COLO829 (cell line): ENCODE results near the gene SOD3.

Experiments used
- DNase-seq: peaks from one replicate; pipeline ENCODE4 v3.0.0; 2012; ENCODE audit warnings: low spot score

The SOD3 gene

DNA sequence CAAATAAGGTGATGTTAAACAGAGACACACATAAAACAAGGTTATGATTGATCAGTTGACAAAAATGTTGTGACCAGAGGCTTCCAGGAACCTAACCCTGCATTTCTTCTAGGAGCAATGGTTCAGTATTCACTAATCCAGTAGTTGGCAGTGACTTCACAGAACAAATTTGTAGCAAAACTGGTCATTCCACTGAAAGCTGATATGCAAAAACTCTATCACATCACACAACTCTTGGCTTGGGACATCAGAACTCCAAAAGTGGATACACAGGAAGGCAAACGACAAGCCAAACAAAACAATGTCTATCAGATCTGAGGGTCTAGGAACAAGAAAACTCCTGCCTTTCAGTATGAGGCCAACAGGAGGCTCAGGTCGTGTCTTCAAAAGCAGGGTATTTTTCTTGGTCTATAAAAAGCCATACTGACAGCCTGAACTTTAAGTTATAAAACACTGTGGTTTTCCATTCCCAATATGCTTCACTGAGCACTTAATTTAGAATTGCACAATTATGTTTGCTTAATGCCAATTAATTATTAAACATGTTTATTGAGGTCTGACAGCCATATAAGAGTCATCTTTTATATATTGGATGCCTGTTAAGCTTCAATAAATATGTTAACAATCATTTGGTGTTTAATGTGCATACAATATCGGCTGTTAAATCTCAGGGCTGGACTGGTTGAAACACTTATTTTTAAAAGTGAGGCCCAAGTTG, 45.6 kb downstream of the SOD3 start:
- no peak for DNase-seq

DNA sequence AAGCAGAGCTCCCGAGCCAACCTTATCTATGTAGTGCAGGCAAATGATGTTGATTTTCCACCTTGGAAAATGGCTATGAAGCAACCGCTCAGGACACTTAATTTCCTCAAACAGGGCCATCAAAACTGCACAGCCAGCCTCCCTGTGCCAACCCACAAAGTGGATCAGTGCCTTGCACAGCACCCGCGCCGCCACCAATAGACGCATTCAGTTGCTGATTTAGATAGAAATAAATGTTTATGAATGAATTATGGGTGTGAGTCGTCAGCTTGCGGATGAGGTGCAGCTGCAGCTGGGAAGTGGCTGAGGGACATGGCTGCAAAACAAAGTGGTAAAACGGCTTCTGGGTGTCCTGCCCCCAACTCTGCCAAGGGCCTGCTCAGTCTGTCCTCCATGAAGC, 47.0 kb downstream of the SOD3 start:
- no peak for DNase-seq

DNA sequence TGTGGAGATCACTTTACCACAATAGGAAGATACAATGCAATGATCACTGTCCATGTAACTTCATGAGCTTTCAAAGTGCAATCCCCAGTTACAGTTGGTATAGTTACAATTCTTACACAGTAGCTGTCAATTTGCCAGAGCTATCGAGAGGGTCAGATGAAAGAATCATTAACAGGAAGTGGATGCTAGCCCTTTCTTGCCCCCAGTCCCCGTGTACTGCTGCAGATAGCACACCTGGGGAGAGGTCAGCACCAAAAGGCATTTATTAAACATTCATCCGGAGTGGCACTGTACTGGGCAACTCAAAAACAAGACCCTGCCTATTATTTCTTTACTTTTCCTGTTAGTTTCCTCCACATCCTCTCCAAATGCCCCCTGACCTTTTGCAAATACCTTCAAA, 47.7 kb downstream of the SOD3 start:
- DNase-seq: no peak

DNA sequence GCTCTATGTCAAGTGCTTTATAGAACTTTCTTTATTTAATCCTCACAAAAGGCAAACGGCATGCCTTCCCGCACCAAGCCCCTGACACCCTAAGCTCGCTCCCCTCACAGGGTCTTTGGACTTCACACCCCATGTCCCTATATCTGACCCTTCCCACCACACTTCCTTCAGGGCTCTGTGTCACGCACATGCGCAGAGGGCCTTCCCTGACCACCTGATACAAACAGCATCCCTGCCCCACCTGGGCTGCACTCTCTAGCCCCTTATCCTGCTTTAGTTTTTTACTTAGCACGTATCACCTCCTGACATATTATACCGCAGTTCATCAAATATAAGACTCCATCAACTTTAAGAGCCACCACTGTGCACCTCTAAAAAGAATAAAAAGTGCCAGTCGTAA, 49.8 kb downstream of the SOD3 start:
- DNase-seq: no peak

DNA sequence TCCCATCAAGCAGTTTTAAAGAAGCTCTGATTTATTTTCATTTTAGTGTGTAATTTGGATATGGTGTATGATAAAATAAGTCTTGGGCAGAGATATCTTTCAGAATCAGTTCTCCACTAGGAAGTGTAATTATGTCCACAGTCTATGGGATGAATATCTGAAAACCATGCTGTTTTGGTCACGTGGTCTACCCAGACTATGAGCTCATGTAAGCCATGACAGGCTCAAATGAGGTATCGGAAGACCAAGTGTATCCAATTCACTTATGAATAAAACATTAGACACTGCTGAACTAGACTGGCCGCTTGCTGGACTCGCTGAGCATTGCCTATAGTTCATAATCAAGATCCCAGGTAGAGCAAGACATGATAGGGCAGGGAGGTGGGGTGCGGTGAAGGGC, 50.5 kb downstream of the SOD3 start:
- no peak for DNase-seq

DNA sequence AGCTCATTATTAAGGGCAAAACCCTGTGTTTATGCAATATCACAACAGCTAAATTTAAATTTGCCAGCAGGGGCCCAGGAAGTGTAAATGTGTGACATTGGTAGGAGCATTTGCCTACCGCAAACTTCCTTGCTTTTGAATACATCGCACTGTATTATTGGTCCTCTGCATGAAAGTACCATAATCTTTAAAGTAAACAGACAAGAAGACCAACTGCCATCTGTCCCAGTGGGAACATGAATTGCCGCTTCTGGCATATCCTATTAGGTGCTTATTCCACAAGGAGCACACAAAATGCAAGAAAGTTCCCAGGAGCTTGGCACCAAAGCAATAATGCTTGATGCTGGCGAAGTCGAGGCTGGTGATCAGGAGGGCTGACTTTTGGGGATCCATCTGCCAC, 51.3 kb downstream of the SOD3 start:
- DNase-seq: no peak

DNA sequence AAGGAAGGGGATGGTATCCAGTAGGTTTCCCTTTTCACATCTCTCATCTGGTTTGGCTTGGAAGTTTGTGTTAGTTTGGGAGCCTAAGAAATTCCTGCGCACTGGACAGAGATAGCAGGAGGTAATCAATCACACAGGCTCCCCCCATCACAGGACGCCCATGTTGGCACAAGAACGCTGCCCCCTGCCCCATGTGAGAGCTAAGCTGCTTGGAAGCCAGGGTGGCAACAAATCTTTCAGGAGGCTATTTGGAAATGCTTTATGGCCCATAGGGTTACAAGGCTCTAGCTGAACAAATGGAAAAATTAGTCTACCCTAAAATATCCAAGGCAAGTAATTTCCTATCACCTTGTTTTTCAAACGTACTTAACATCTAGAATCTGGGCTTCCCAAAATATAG, 54.0 kb downstream of the SOD3 start:
- DNase-seq: no peak

DNA sequence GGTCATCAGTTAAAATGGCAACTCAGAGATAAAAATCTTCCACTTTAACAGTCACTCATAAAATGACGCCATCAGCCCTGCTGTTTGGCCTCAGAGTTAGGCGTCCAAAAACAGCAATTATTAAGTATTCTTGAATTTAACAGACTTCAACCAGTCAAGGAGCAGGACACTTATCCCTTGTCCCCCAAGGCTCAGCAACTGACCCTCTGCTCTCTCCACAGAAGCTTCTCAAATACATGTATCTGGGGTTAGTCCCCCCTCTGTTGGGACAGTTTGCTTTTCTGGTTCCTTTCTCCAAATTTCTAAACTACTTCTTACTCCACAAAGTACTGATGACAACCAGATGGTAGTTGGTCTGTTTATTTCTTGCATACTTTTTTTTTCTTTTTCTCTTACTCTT, 54.4 kb downstream of the SOD3 start:
- DNase-seq: no peak
